Endothelial cell of umbilical vein (primary cell): Measurements from ENCODE around the gene FAM221B.

Source experiments
- CTCF ChIP-seq, 2 donors: IDR thresholded peaks; 1 replicate in 1 of 2; 2 replicates in 1 of 2; pipeline ENCODE4 v1.5.1; 2011; ENCODE audit warnings: low read length in 2 of 2, mild to moderate bottlenecking in 2 of 2, moderate library complexity in 2 of 2, control low read depth in 1 of 2, inconsistent platforms in 1 of 2, low read depth in 1 of 2; ENCODE audit not compliant: insufficient read depth in 1 of 2; ENCODE audit errors: extremely low read depth in 1 of 2
- EZH2 ChIP-seq: IDR thresholded peaks from 2 replicates; pipeline ENCODE4 v1.6.1; 2012; ENCODE audit warnings: borderline replicate concordance, low read depth, mild to moderate bottlenecking, moderate library complexity, low read length, inconsistent platforms; ENCODE audit not compliant: severe bottlenecking
- FOS ChIP-seq: IDR thresholded peaks from 2 replicates; pipeline ENCODE4 v1.6.1; 2011; ENCODE audit warnings: mild to moderate bottlenecking, low read length, moderate library complexity, borderline replicate concordance; ENCODE audit not compliant: insufficient read depth
- JUN ChIP-seq: IDR thresholded peaks from 2 replicates; pipeline ENCODE4 v1.6.1; 2011; ENCODE audit warnings: borderline replicate concordance, low read depth; ENCODE audit not compliant: insufficient read length, insufficient read depth
- MYC ChIP-seq: IDR thresholded peaks from one replicate; pipeline ENCODE4 v1.6.1; 2011; ENCODE audit warnings: mild to moderate bottlenecking, low read depth, low read length
- POLR2A ChIP-seq: IDR thresholded peaks from 2 replicates; pipeline ENCODE4 v1.6.1; 2012; ENCODE audit warnings: low read depth, mild to moderate bottlenecking, control low read depth, low read length
- POLR2AphosphoS5 ChIP-seq: IDR thresholded peaks from 2 replicates; pipeline ENCODE4 v1.6.1; 2012; ENCODE audit warnings: low read depth, mild to moderate bottlenecking, control low read depth, low read length, moderate library complexity; ENCODE audit not compliant: insufficient read depth
- TF ChIP-seq, protein P1 (sequence below): IDR thresholded peaks from 2 replicates; pipeline ENCODE4 v1.6.1; 2011; ENCODE audit not compliant: insufficient read depth, insufficient read length

DNA sequence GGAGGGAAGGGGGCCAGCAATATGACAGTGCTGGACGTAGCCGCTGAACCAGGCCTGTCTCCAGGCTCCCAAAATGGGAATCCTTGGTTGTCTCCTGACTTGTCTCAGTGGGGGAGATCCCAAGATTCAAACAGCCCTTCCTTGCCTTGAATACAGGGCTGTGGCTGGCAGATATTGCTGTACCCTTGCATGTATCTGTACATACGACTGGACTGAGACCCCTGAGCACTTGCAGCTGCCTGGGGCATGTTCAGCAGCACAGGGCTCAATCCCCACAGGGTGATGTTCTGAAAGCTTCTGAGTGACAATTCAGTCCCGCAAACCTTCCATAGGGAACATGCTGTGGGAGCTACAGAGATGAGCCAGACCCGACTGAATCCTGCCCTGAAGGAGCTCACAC lies 28.4 kb upstream of the FAM221B start:
- no peak for TF ChIP-seq FOS
- no peak for TF ChIP-seq CTCF (IDR thresholded peaks at IDR 0.05; ENCODE audit: extremely low read depth in 1 of 2, insufficient read depth in 1 of 2, low read depth in 1 of 2, low read length in 2 of 2)
- no peak for TF ChIP-seq POLR2A
- no peak for TF ChIP-seq POLR2AphosphoS5
- no peak for TF ChIP-seq MYC
- TF ChIP-seq EZH2 = no peak
- no peak for TF ChIP-seq JUN
- TF ChIP-seq, protein P1, sequence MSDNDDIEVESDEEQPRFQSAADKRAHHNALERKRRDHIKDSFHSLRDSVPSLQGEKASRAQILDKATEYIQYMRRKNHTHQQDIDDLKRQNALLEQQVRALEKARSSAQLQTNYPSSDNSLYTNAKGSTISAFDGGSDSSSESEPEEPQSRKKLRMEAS = no peak
